HG02973 (cell line): ENCODE data around the gene ATG9A.

Experiments
- ATAC-seq: cut with Tn5 transposase; IDR thresholded peaks from one replicate; pipeline ENCODE4 v1.9.1; 2021; ENCODE audit warnings: moderate library complexity; ENCODE audit not compliant: unreplicated experiment

Gene ATG9A

GRCh38 chr2:219178377-219179175, 50.9 kb downstream of the ATG9A start:
- ATAC-seq = no peak

- peak; percentile 39 for ATAC-seq
Measured at GRCh38 chr2:219177552-219178376, 51.7 kb downstream of the ATG9A start, which contains the start of gene RETREG2. Gene RETREG2 (plus strand): TSS chr2:219178275. CDS start chr2:219178353, 78 bp downstream.

- peak; percentile 61 for ATAC-seq
Measured at GRCh38 chr2:219176818-219177551, 52.5 kb downstream of the ATG9A start, which contains the start of gene CNPPD1. Gene CNPPD1 (minus strand): TSS chr2:219176925. CDS start chr2:219176828, 97 bp downstream.

GRCh38 chr2:219175928-219176817, 53.3 kb downstream of the ATG9A start:
- ATAC-seq = peak; percentile 20

GRCh38 chr2:219175486-219175885, 54.0 kb downstream of the ATG9A start:
- no peak for ATAC-seq

- no peak for ATAC-seq
Measured at GRCh38 chr2:219174801-219175200, 54.6 kb downstream of the ATG9A start.

GRCh38 chr2:219174146-219174545, 55.3 kb downstream of the ATG9A start:
- no peak for ATAC-seq

GRCh38 chr2:219173176-219173575, 56.3 kb downstream of the ATG9A start:
- no peak for ATAC-seq

GRCh38 chr2:219172231-219173154, 56.9 kb downstream of the ATG9A start:
- ATAC-seq = no peak

GRCh38 chr2:219171231-219171651, 58.2 kb downstream of the ATG9A start:
- no peak for ATAC-seq

GRCh38 chr2:219169930-219170654, 59.3 kb downstream of the ATG9A start, which contains the start of gene SLC23A3:
Gene SLC23A3 (minus strand): TSS chr2:219170029. CDS start chr2:219169984, 45 bp downstream.
- ATAC-seq = no peak
